ENCODE results near the gene HS6ST3.

The HS6ST3 gene

GRCh38 chr13:96553796-96554195 lies 463.9 kb downstream of the HS6ST3 start:
- DNase-seq, result no peak

- DNase-seq, result no peak
Measured at GRCh38 chr13:96573563-96573962, 483.7 kb downstream of the HS6ST3 start.

GRCh38 chr13:96575423-96576320 lies 485.8 kb downstream of the HS6ST3 start:
- DNase-seq, result no peak

DNA sequence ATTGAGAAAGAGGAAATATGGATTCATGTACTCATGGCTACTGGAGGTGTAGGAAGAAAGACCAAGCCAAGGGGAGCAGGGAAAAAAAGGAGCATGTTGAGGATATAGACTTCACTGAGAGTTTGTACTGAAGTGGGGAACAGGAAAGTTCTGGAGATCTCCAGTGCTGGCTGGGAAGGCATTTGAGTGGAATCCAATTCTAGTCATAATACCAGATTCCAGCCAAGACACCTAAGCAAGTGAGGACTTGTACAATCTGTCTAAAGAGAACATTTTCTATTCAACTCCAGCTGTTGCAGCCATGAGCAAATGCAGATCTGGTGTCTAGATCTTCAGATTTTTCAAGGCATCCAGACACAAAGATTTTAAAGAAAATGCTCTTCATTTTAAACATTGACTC lies 491.8 kb downstream of the HS6ST3 start:
- no peak for DNase-seq

GRCh38 chr13:96615252-96615651 lies 525.3 kb downstream of the HS6ST3 start:
- no peak for DNase-seq

- DNase-seq, result no peak
Measured at GRCh38 chr13:96617528-96617927, 527.6 kb downstream of the HS6ST3 start.

GRCh38 chr13:96621634-96622183 lies 531.8 kb downstream of the HS6ST3 start:
- DNase-seq, result no peak

DNA sequence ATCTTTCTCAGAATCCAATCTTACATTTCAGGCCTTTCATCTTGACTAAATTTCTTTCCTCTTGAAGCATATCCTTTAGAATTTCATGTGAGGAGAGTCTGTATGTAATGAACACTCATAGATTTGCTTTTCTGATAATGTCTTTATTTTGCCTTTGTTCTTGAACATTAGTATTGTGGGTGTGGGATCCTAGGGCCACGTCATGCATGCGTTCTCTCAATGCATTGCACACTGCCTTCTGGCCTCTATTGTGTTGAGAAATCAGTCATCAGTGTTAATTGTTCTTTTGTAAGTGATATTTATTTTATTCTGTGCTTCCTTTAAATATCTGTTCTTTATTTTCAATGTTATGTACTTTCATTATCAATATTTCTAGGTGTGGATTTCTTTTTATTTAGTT lies 539.4 kb downstream of the HS6ST3 start:
- no peak for DNase-seq

GRCh38 chr13:96632536-96633320 lies 542.8 kb downstream of the HS6ST3 start:
- peak; percentile 37 for DNase-seq

- DNase-seq, result no peak
Measured at GRCh38 chr13:96636001-96636709, 546.2 kb downstream of the HS6ST3 start.

DNA sequence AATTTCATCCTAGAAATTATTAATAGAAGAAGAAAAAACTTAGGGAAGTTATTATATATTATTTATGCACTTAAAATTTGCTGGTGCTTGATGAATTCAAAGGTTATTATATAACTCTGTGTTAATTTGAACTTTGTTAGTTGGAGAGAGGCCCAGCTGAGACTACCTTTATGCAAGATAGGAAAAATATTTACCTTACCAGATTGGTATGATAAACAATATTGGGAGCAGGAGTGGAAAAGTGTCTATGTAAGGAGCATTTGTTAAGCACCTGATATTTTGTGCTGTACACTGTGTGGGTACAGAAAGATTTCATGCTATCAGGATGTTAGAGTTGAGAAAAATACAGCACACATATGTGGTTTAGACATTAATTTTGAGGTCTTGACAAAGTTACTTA lies 547.1 kb downstream of the HS6ST3 start:
- DNase-seq, result no peak

DNA sequence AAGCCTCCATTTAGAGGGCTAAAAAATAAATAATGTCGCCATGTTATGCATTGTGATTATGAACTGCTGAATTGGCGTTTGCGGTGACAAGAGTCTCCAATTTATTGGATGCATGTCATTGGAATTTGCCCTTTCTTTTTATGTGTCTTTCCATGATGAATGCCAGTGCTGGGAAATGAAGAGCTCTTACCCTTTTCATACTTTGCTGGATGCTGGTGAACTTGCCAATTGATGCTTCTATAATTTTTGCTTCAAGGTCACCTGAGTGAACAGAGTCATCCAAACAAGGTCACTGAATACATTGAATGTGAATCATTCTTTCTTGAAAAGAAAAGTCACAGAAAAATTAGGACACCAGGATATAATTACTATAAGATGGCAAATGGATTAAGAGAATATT lies 556.2 kb downstream of the HS6ST3 start:
- no peak for DNase-seq

- no peak for DNase-seq
Measured at GRCh38 chr13:96646515-96647211, 556.8 kb downstream of the HS6ST3 start.

- no peak for DNase-seq
Measured at GRCh38 chr13:96650301-96650886, 560.5 kb downstream of the HS6ST3 start.

GRCh38 chr13:96651598-96651997 lies 561.7 kb downstream of the HS6ST3 start:
- no peak for DNase-seq

DNA sequence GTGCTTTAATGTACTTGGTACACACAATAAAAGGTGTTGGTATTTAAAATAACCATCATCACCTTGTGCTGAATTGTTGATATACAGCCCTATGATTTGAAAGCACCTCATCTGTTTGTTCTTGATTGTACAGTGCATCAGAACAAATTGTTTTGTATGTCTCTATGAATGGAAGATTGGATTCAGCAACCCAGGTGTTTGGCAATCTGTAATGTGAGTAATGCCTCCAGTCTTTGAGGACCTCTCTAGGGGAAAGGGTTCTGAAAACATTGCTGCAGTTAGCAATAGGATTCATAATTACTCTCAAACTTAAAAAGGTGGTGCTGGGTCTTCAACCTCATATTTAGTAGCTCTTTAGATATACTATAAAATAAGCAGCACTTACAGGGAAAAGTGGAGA lies 562.6 kb downstream of the HS6ST3 start:
- no peak for DNase-seq

GRCh38 chr13:96661612-96662011 lies 571.7 kb downstream of the HS6ST3 start:
- no peak for DNase-seq

DNA sequence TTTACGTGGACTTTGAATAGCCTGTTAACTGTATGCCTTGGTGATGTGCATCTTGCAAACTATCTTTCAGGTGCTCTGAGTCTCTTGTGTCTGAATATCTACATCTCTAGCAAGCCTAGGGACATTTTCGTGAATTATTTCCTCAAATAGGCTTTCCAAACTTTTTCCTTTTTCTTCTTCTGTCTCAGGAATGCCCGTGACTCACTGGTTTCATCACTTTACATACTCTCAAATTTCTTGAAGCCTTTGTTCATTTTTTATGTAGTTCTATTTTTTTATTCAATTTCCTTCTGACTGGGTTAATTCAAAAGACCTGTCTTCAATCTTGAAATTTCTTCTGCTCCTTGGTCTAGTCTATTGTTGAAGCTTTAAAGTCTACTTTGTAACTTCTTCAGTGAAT lies 572.1 kb downstream of the HS6ST3 start:
- no peak for DNase-seq

GRCh38 chr13:96667294-96668018 lies 577.5 kb downstream of the HS6ST3 start:
- DNase-seq, result no peak

GRCh38 chr13:96671073-96671472 lies 581.2 kb downstream of the HS6ST3 start:
- DNase-seq, result no peak

DNA sequence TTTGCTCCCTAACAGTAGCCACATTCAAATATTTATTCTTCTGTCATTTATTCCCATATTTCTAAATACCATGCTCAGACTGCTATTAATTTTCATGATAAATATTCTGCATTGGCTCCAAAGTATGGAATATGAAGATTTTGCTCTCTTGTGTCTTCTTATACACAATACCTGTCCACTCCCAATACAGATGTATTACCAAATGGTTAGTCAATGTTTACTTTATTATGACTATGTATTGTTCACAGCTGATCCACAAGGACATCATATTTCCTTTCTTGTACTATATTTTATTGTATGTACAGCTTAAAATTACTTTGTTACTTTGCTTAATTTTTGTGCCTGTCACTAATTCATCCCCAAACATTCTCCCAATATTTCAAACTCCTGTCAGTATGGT lies 582.1 kb downstream of the HS6ST3 start:
- no peak for DNase-seq

All from NCI-H345 (cell line).